Jurkat, Clone E6-1 (cell line): Measurements from ENCODE around the gene ATP9A.
"Not testable (repeated sequence)": the region's sequence is repeated elsewhere in the genome, so short reads cannot be mapped to it uniquely, and the experiment has no call there.

Source experiments
- DNase-seq: peaks from one replicate; pipeline ENCODE4 v3.0.0-alpha.2; 2011; ENCODE audit warnings: low read depth, low spot score
- H3K4me3 ChIP-seq: 2 replicates; pipeline ENCODE4 v1.5.1; 2011; ENCODE audit warnings: mild to moderate bottlenecking, low read length, control low read depth, moderate library complexity

ATP9A gene

GRCh38 chr20:51799401-51799860 is 31.2 kb upstream of the ATP9A start:
- H3K4me3 ChIP-seq: no peak overlapping the region
- no peak for DNase-seq

- no peak for DNase-seq
- no peak overlapping the region for H3K4me3 ChIP-seq
These were observed 29.3 kb upstream of the ATP9A start for GRCh38 chr20:51797357-51798025.

GRCh38 chr20:51796340-51796739 is 28.1 kb upstream of the ATP9A start:
- no peak for DNase-seq
- no peak overlapping the region for H3K4me3 ChIP-seq

GRCh38 chr20:51792960-51793359 is 24.8 kb upstream of the ATP9A start:
- no peak overlapping the region for H3K4me3 ChIP-seq
- DNase-seq: no peak

- H3K4me3 ChIP-seq: no peak overlapping the region
- DNase-seq: no peak
These were observed 23.4 kb upstream of the ATP9A start for GRCh38 chr20:51791626-51792025.

- H3K4me3 ChIP-seq: no peak overlapping the region
- no peak for DNase-seq
These were observed 22.1 kb upstream of the ATP9A start for GRCh38 chr20:51790256-51790655.

- H3K4me3 ChIP-seq: no peak overlapping the region
- no peak for DNase-seq
These were observed 21.2 kb upstream of the ATP9A start for GRCh38 chr20:51789434-51789833.

- no peak for DNase-seq
- H3K4me3 ChIP-seq: no peak overlapping the region
These were observed 20.6 kb upstream of the ATP9A start for GRCh38 chr20:51788822-51789221.

GRCh38 chr20:51784299-51784698 is 16.1 kb upstream of the ATP9A start:
- no peak overlapping the region for H3K4me3 ChIP-seq
- no peak for DNase-seq

GRCh38 chr20:51778229-51778759 is 10.1 kb upstream of the ATP9A start:
- not testable (repeated sequence) for DNase-seq, H3K4me3 ChIP-seq

- no peak for DNase-seq
- H3K4me3 ChIP-seq: no peak overlapping the region
These were observed 7.1 kb upstream of the ATP9A start for GRCh38 chr20:51775241-51775640.

- no peak overlapping the region for H3K4me3 ChIP-seq
- no peak for DNase-seq
These were observed 4.0 kb upstream of the ATP9A start for GRCh38 chr20:51772236-51772635.

- no peak for DNase-seq
- no peak overlapping the region for H3K4me3 ChIP-seq
These were observed 1.9 kb upstream of the ATP9A start for GRCh38 chr20:51769976-51770615.

GRCh38 chr20:51768759-51769517 is 748 bp upstream of the ATP9A start:
- no peak overlapping the region for H3K4me3 ChIP-seq
- no peak for DNase-seq

- DNase-seq: no peak
- peak overlapping the region; percentile 37 for H3K4me3 ChIP-seq
These were observed 960 bp downstream of the ATP9A start for GRCh38 chr20:51766994-51767866.

GRCh38 chr20:51765381-51765780 is 2.8 kb downstream of the ATP9A start:
- H3K4me3 ChIP-seq, DNase-seq: not testable (repeated sequence)

- H3K4me3 ChIP-seq: no peak overlapping the region
- DNase-seq: no peak
These were observed 4.1 kb downstream of the ATP9A start for GRCh38 chr20:51763965-51764602.

- no peak for DNase-seq
- H3K4me3 ChIP-seq: no peak overlapping the region
These were observed 7.2 kb downstream of the ATP9A start for GRCh38 chr20:51760905-51761546.
